ENCODE data around the gene PDE10A. TPM values are rescaled to one million over a fixed set of nuclear protein-coding genes. Genes with fewer than 3 reads are reported as not detected.

PDE10A gene
- total RNA-seq, 1 experiment from 2014 or later = 0.31 TPM

DNA sequence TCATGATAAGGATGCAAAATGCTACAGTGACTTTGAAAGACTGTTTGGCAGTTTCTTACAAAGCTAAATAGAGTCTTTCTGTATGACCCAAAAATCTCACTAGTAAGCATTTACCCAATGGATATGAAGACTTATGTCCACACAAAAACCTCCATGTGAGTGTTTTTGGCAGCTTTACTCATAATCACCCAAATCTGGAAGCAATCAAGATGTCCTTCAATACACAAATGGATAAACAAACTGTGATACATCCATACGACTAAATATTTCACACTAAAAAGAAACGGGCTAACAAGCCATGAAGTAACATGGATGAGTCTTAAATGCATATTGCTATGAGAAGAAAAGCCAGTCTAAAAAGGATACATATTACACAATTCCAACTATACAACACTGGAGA is 117.2 kb downstream of the PDE10A start:
- H3K27ac Mint-ChIP-seq = no peak overlapping the region
- H3K18ac ChIP-seq (ENCODE audit: insufficient read length, low read depth, low read length) = no peak overlapping the region
- H3K36me3 Mint-ChIP-seq (ENCODE audit: insufficient read depth in 1 of 3, low read depth in 3 of 3) = no peaks in the 10 kb centered on the region
- H3K23me2 ChIP-seq (ENCODE audit: insufficient read length, low read depth, low read length, poor library complexity, severe bottlenecking) = no peaks in the 10 kb centered on the region
- H3K56ac ChIP-seq (ENCODE audit: insufficient read length, low read depth, low read length) = no peak overlapping the region
- H3K4me2 ChIP-seq (ENCODE audit: insufficient read depth, insufficient read length, low read length) = no peak overlapping the region
- TF ChIP-seq, protein P1, sequence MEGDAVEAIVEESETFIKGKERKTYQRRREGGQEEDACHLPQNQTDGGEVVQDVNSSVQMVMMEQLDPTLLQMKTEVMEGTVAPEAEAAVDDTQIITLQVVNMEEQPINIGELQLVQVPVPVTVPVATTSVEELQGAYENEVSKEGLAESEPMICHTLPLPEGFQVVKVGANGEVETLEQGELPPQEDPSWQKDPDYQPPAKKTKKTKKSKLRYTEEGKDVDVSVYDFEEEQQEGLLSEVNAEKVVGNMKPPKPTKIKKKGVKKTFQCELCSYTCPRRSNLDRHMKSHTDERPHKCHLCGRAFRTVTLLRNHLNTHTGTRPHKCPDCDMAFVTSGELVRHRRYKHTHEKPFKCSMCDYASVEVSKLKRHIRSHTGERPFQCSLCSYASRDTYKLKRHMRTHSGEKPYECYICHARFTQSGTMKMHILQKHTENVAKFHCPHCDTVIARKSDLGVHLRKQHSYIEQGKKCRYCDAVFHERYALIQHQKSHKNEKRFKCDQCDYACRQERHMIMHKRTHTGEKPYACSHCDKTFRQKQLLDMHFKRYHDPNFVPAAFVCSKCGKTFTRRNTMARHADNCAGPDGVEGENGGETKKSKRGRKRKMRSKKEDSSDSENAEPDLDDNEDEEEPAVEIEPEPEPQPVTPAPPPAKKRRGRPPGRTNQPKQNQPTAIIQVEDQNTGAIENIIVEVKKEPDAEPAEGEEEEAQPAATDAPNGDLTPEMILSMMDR (conservative IDR thresholded peaks at IDR 0.05) = no peak
- no peak overlapping the region for H3T11ph ChIP-seq (ENCODE audit: low read length)
- no peak overlapping the region for H2BK15ac ChIP-seq (ENCODE audit: low read depth, low read length)
- no peak overlapping the region for H2BK120ac ChIP-seq (ENCODE audit: low read depth, low read length, poor library complexity, severe bottlenecking)
- H3K9me3 ChIP-seq (ENCODE audit: control insufficient read depth, low read depth, low read length) = no peaks in the 10 kb centered on the region
- H3K4ac ChIP-seq (ENCODE audit: low read depth, low read length) = no peak overlapping the region
- no peaks in the 10 kb centered on the region for H4K20me1 ChIP-seq (ENCODE audit: control insufficient read depth, insufficient read depth, insufficient read length)
- no CpG with 5 or more reads among the region's 2 CpGs for WGBS (ENCODE audit: extremely low coverage, insufficient read length, low lambda C conversion rate)
- no peaks in the 10 kb centered on the region for H3K27me3 Mint-ChIP-seq (ENCODE audit: low read depth)
- no peak overlapping the region for H4K91ac ChIP-seq (ENCODE audit: insufficient read length, low read depth, low read length)
- no peaks in the 10 kb centered on the region for H3K79me1 ChIP-seq (ENCODE audit: insufficient read depth, low read depth, low read length, poor library complexity, severe bottlenecking)
- no peaks in the 10 kb centered on the region for H3K4me1 ChIP-seq (ENCODE audit: insufficient read depth, low read length)
- H3K9ac ChIP-seq (ENCODE audit: extremely low read depth, insufficient read length, low read length) = no peak overlapping the region
- H3K4me3 Mint-ChIP-seq = no peak overlapping the region
- no peak overlapping the region for H2BK12ac ChIP-seq (ENCODE audit: insufficient read length, low read depth, low read length)
- H3K23ac ChIP-seq (ENCODE audit: insufficient read length, low read depth, low read length) = no peak overlapping the region
- no peak overlapping the region for H2AFZ ChIP-seq (ENCODE audit: low read length)
- no peak overlapping the region for H3K14ac ChIP-seq (ENCODE audit: insufficient read depth, low read length)
- H2BK5ac ChIP-seq (ENCODE audit: insufficient read length, low read length) = no peak overlapping the region
- no peak for DNase-seq
- no peaks in the 10 kb centered on the region for H3K27me3 ChIP-seq (ENCODE audit: insufficient read depth, low read length)
- H3K4me1 Mint-ChIP-seq = no peaks in the 10 kb centered on the region
- H3K79me2 ChIP-seq (ENCODE audit: insufficient read depth, low read length) = no peaks in the 10 kb centered on the region
- H2AK5ac ChIP-seq (ENCODE audit: insufficient read length, low read length) = no peak overlapping the region
- no peaks in the 10 kb centered on the region for H3K9me3 Mint-ChIP-seq
- H4K8ac ChIP-seq (replicated peaks; ENCODE audit: insufficient read length, low read depth, low read length) = no peak overlapping the region
- no peak overlapping the region for H4K5ac ChIP-seq (ENCODE audit: insufficient read length, low read depth, low read length)
- no peak overlapping the region for H3K27ac ChIP-seq (ENCODE audit: insufficient read length, low read depth, low read length)
- no peak overlapping the region for H2BK20ac ChIP-seq (ENCODE audit: low read depth, low read length, poor library complexity, severe bottlenecking)

Measured in H9 (cell line).